Endothelial cell of umbilical vein (primary cell): ENCODE results near the gene UBL5. TPM values are rescaled to one million over a fixed set of nuclear protein-coding genes. Genes with fewer than 3 reads are reported as not detected.

Experiments used
- BruUV-seq: library from RNA; stranded (reverse); fragments of 400-500 nt; replicated peaks from 2 replicates; lab custom pipeline; 2021; lab: Mats Ljungman, UMichigan
- CTCF ChIA-PET: fragments of 300-600, 350-600 bp; sonication (Branson Sonifier 250); formaldehyde crosslinking; loops from one replicate; lab custom pipeline; 2021; ENCODE audit warnings: antibody characterized with exemption, inconsistent platforms; lab: Charles Lee
- POLR2A ChIA-PET: fragments of 300-600, 350-600 bp; sonication (Branson Sonifier 250); formaldehyde crosslinking; loops from one replicate; lab custom pipeline; 2021; ENCODE audit warnings: antibody characterized with exemption, inconsistent platforms; lab: Charles Lee
- DNase-seq: peaks from one replicate; pipeline ENCODE4 v3.0.0-alpha.2; 2011; ENCODE audit warnings: low read depth, low spot score
- FAIRE-seq: peaks from 2 replicates; lab custom pipeline; 2011; peaks lifted over from hg19 to GRCh38; lab: Jason Lieb, UNC
- H2AFZ ChIP-seq: 2 replicates; pipeline ENCODE4 v1.6.0; 2012; ENCODE audit warnings: low read depth, low read length, control low read depth, inconsistent platforms
- H3K27ac ChIP-seq: 2 replicates; pipeline ENCODE4 v1.5.1; 2011; ENCODE audit warnings: low read depth, mild to moderate bottlenecking, control low read depth, low read length, moderate library complexity; ENCODE audit not compliant: insufficient read depth
- H3K27me3 ChIP-seq, 2 experiments: 2 replicates each; pipeline versions ENCODE4 v1.6.0 to v1.6.1; 2011; ENCODE audit warnings: low read length in 2 of 2, mixed read lengths in 1 of 2; ENCODE audit not compliant: control insufficient read depth in 2 of 2, insufficient read depth in 2 of 2
- H3K36me3 ChIP-seq, 2 experiments: 2 replicates in 1 of 2; 3 replicates in 1 of 2; pipeline ENCODE4 v1.5.1; 2011; ENCODE audit warnings: low read length in 2 of 2, mild to moderate bottlenecking in 1 of 2, moderate library complexity in 1 of 2; ENCODE audit not compliant: control insufficient read depth in 2 of 2, insufficient read depth in 2 of 2; ENCODE audit errors: extremely low read depth in 1 of 2
- H3K4me1 ChIP-seq: 3 replicates; pipeline ENCODE4 v1.5.1; 2011; ENCODE audit warnings: mild to moderate bottlenecking, low read length; ENCODE audit not compliant: control insufficient read depth, insufficient read depth; ENCODE audit errors: extremely low read depth
- H3K4me2 ChIP-seq: 2 replicates; pipeline ENCODE4 v1.6.1; 2011; ENCODE audit warnings: low read length, control low read depth, mixed read lengths; ENCODE audit not compliant: insufficient read depth
- H3K4me3 ChIP-seq, 3 experiments: fragments of 200-600 bp in 1 of 3; sonication (generic), shearing (Covaris generic) in 1 of 3; replicated peaks in 1 of 3; 2 replicates each; pipeline ENCODE4 v1.5.1; 2011 to 2016; ENCODE audit warnings: control low read depth in 3 of 3, low read length in 3 of 3, mild to moderate bottlenecking in 2 of 3, inconsistent platforms in 1 of 3, low read depth in 1 of 3, moderate library complexity in 1 of 3; ENCODE audit not compliant: insufficient read depth in 1 of 3
- H3K79me2 ChIP-seq: 2 replicates; pipeline ENCODE4 v1.6.0; 2012; ENCODE audit warnings: low read length, inconsistent platforms; ENCODE audit not compliant: control insufficient read depth, insufficient read depth
- H3K9ac ChIP-seq: replicated peaks from 2 replicates; pipeline ENCODE3; 2011; ENCODE audit warnings: low read length, control low read depth; ENCODE audit not compliant: insufficient read depth; ENCODE audit errors: extremely low read depth
- H3K9me1 ChIP-seq: replicated peaks from 3 replicates; pipeline ENCODE4 v1.6.0; 2011; ENCODE audit warnings: mild to moderate bottlenecking, low read length; ENCODE audit not compliant: control insufficient read depth, insufficient read depth; ENCODE audit errors: extremely low read depth
- H3K9me3 ChIP-seq: replicated peaks from 2 replicates; pipeline ENCODE4 v1.5.1; 2012; ENCODE audit warnings: low read length, inconsistent platforms; ENCODE audit not compliant: control insufficient read depth, insufficient read depth
- H4K20me1 ChIP-seq: replicated peaks from 2 replicates; pipeline ENCODE3; 2011; ENCODE audit warnings: mild to moderate bottlenecking, low read length; ENCODE audit not compliant: control insufficient read depth, insufficient read depth; ENCODE audit errors: extremely low read depth
- CTCF ChIP-seq, 2 donors: IDR thresholded peaks; 1 replicate in 1 of 2; 2 replicates in 1 of 2; pipeline ENCODE4 v1.5.1; 2011; ENCODE audit warnings: low read length in 2 of 2, mild to moderate bottlenecking in 2 of 2, moderate library complexity in 2 of 2, control low read depth in 1 of 2, inconsistent platforms in 1 of 2, low read depth in 1 of 2; ENCODE audit not compliant: insufficient read depth in 1 of 2; ENCODE audit errors: extremely low read depth in 1 of 2
- EZH2 ChIP-seq: IDR thresholded peaks from 2 replicates; pipeline ENCODE4 v1.6.1; 2012; ENCODE audit warnings: borderline replicate concordance, low read depth, mild to moderate bottlenecking, moderate library complexity, low read length, inconsistent platforms; ENCODE audit not compliant: severe bottlenecking
- FOS ChIP-seq: IDR thresholded peaks from 2 replicates; pipeline ENCODE4 v1.6.1; 2011; ENCODE audit warnings: mild to moderate bottlenecking, low read length, moderate library complexity, borderline replicate concordance; ENCODE audit not compliant: insufficient read depth
- GATA2 ChIP-seq: IDR thresholded peaks from 2 replicates; pipeline ENCODE4 v1.7.0; 2011; ENCODE audit warnings: low read depth, mild to moderate bottlenecking, moderate library complexity, mixed read lengths, low read length; ENCODE audit not compliant: insufficient read length, insufficient read depth
- JUN ChIP-seq: IDR thresholded peaks from 2 replicates; pipeline ENCODE4 v1.6.1; 2011; ENCODE audit warnings: borderline replicate concordance, low read depth; ENCODE audit not compliant: insufficient read length, insufficient read depth
- MAX ChIP-seq: IDR thresholded peaks from 2 replicates; pipeline ENCODE4 v1.6.1; 2011; ENCODE audit not compliant: insufficient read depth, insufficient read length
- MYC ChIP-seq: IDR thresholded peaks from one replicate; pipeline ENCODE4 v1.6.1; 2011; ENCODE audit warnings: mild to moderate bottlenecking, low read depth, low read length
- POLR2A ChIP-seq: IDR thresholded peaks from 2 replicates; pipeline ENCODE4 v1.6.1; 2012; ENCODE audit warnings: low read depth, mild to moderate bottlenecking, control low read depth, low read length
- POLR2AphosphoS5 ChIP-seq: IDR thresholded peaks from 2 replicates; pipeline ENCODE4 v1.6.1; 2012; ENCODE audit warnings: low read depth, mild to moderate bottlenecking, control low read depth, low read length, moderate library complexity; ENCODE audit not compliant: insufficient read depth
- dilution Hi-C: fragments of 300-500 bp; cut with MboI; formaldehyde crosslinking; loops from one replicate; pipeline ENCODE4 v1.15.0; 2019; ENCODE audit warnings: low sequenced_read_pairs; ENCODE audit not compliant: extremely low pct_ligation_motif_present
- intact Hi-C: fragments of 100-400 bp; cut with micrococcal nuclease; formaldehyde crosslinking; loops from one replicate; pipeline ENCODE4 v1.10.0; 2022
- polyA plus RNA-seq, 4 experiments: library from polyadenylated mRNA; depleted of rRNA in 3 of 4; stranded (reverse) in 3 of 4; unstranded in 1 of 4; fragments of >200 nt; gene quantifications; 2 replicates each; pipeline versions ENCODE4 v1.2.1 to v1.2.3, GENCODE V29; 2011 to 2012; ENCODE audit warnings: missing spikeins in 1 of 4
- total RNA-seq: library from RNA; stranded (reverse); gene quantifications from 2 replicates; pipeline ENCODE4 v1.2.3, GENCODE V29; 2021

The UBL5 gene
- total and polyA plus RNA-seq, 2 donors (not counting 3 experiments of a cell fraction or from before 2014, with no cell fraction given): 351 to 1,226 TPM

GRCh38 chr19:9862938-9863337 is 35.2 kb downstream of the UBL5 start:
- no peaks in the 10 kb centered on the region for H3K9me1 ChIP-seq
- intact Hi-C loops: no loop called here
- FAIRE-seq (no peak), DNase-seq (no peak)
- ChIA-PET POLR2A (no interaction called here), CTCF (no interaction called here)
- no TSS peak for BruUV-seq
- H3K4me3 ChIP-seq: no peak overlapping the region
- H3K36me3 ChIP-seq: no peaks in the 10 kb centered on the region
- dilution Hi-C loops: no loop called here
- H3K27ac ChIP-seq: no peak overlapping the region
- H3K9ac ChIP-seq: no peak overlapping the region
- H2AFZ ChIP-seq: no peak overlapping the region
- no peak overlapping the region for H3K4me2 ChIP-seq
- H3K4me1 ChIP-seq: peaks cover 5% of the 10 kb centered on the region
- no peaks in the 10 kb centered on the region for H3K27me3 ChIP-seq
- H3K9me3 ChIP-seq: no peaks in the 10 kb centered on the region
- no peaks in the 10 kb centered on the region for H3K79me2 ChIP-seq
- H4K20me1 ChIP-seq: no peaks in the 10 kb centered on the region
- no peak for TF ChIP-seq POLR2A
- no peak for TF ChIP-seq GATA2
- no peak for TF ChIP-seq MAX
- TF ChIP-seq JUN: no peak
- no peak for TF ChIP-seq MYC
- no peak for TF ChIP-seq POLR2AphosphoS5
- no peak for TF ChIP-seq FOS
- no peak for TF ChIP-seq CTCF (IDR thresholded peaks at IDR 0.05; ENCODE audit: extremely low read depth in 1 of 2, insufficient read depth in 1 of 2, low read depth in 1 of 2, low read length in 2 of 2)
- no peak for TF ChIP-seq EZH2
